Kidney glomerular epithelial cell (primary cell): ENCODE results near the gene TMEM215.
"Not testable (repeated sequence)": the region's sequence is repeated elsewhere in the genome, so short reads cannot be mapped to it uniquely, and the experiment has no call there.

Source experiments
- DNase-seq: peaks from one replicate; lab custom pipeline; 2025; lab: John Stamatoyannopoulos, UW

The TMEM215 gene, protein sequence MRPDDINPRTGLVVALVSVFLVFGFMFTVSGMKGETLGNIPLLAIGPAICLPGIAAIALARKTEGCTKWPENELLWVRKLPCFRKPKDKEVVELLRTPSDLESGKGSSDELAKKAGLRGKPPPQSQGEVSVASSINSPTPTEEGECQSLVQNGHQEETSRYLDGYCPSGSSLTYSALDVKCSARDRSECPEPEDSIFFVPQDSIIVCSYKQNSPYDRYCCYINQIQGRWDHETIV

GRCh38 chr9:32783168-32783891 is at the start of gene TMEM215:
Gene TMEM215 (plus strand): TSS chr9:32783540. CDS start chr9:32784184, 644 bp downstream.
- DNase-seq, result no peak

DNA sequence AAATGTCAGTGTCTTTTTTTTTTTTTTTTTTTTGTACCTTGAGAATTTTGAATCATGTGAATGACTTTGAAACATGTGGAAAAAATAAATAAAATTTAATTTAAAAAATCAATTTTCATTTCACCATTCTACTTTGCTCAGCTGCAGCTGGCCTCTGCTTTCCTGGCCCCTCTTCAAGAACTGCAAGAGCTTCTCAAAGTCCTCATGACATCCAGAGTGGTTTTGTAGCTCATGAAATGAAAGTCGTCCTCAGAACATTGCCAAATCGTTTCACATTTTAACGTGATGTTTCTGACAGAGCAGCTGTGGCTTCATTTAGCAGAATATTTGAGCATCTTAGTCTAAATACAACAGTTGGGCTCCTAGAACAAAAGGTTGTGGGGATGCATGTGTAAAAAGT is 47.9 kb upstream of the TMEM215 start:
- DNase-seq, result no peak

DNA sequence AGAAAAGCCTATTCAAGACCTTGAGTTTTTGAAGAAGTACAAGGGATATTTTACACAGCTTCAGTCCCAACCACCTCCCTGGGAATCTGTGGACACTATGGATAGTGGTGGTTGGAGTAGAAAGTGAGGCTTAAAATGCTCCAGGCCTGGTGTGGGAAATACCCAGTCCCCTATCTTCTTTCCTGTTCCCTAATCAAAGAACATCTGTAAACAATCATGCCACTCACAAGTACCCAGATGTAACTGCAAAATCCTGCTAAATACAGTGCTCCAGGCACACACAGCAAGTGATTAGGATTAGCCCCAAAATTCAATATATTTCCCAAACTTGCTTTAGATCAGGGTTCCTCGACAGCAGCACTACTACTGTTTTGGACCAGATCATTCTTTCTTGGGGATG is 46.0 kb upstream of the TMEM215 start:
- no peak for DNase-seq

- DNase-seq, result no peak
These were observed 44.7 kb upstream of the TMEM215 start for GRCh38 chr9:32738501-32739172.

DNA sequence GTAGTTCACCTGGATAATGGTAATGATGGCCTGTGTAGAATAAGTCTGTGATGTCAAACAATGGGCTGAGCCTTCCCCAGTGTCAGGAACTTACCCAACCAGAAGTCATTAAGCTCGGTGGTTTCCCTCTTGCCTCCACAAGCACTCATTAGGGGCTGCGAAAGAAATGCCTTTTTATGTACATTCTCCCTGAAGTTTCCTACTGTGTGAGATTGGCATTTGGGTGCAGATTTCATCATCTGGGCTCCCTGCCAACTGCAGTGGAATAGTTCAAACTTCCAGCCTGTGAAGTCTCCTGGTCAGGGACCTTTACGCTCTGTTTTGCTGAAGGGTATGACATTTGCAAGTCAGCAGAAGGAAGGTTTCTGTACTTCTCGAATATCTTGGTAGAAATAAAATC is 41.6 kb upstream of the TMEM215 start:
- no peak for DNase-seq

- no peak for DNase-seq
These were observed 41.0 kb upstream of the TMEM215 start for GRCh38 chr9:32742296-32742695.

DNA sequence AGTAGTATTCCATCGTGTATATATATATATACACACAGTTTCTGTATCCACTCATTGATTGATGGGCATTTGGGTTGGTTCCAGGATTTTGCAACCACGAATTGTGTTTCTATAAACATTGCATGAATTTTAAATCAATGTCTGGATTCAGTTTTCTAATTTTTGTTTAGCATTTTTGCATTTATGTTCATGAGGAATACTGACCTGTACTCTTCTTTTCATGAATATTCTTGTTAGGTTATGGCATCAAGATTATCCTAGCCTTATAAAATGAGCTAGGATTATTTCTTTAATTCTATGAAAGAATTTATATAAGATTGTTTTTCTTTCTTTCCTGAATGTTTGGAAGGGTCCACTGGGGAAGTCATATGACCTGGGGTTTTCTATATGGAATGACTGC is 35.3 kb upstream of the TMEM215 start:
- no peak for DNase-seq

- DNase-seq, result no peak
These were observed 27.6 kb upstream of the TMEM215 start for GRCh38 chr9:32755730-32756129.

- no peak for DNase-seq
These were observed 19.2 kb upstream of the TMEM215 start for GRCh38 chr9:32764139-32764538.

DNA sequence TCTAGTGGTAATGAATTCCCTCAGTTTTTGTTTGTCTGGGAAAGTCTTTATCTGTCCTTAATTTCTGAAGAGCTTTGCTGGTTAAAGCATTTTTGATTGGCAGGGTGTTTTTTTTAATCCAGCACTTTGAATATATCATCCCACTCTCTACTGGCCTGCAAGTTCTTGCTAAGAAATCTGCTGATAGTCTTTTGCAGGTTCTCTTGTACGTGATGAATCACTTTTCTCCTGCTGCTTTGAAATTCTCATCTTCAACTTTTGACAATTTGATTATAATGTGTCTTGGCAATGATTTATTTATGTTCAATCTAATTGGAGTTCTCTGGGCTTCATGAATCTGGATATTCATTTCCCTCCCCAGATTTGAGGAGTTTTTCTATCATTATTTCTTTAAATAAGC is 8.1 kb upstream of the TMEM215 start:
- no peak for DNase-seq

GRCh38 chr9:32776201-32776600 is 7.1 kb upstream of the TMEM215 start:
- DNase-seq, result no peak

DNA sequence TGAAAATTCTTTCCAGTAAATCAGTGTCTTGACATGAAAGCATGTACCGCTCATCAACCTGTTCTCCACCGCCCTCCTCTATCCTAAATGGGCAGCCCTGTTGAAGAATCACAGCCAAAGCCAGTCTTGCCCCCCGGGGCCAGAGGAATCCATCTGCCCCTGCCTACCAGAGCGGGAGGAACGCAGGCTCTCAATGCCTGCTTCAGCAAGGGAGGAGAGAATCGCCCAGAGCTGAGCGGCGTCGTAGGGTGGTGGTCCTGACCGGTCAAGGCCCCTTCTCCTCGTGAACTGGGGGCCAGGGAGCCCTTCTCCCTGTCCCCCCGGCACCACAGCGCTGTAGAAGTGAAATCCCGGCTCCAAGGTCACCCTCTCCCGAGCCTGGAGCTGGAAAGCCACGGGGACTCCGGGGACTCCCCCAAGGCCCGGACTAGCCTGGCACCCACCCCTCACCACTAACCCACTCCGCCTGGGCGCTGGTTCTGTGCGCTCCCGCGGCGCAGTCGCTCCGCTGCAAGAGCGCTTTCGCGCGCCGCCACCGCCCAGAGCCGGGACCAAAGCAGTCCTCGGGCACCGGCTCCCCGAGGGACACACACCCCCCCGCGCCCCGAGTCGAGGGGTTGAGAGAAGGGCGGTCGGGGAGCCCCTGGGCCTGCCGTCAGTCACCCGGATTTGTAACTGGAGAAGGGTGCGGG is 718 bp upstream of the TMEM215 start:
- DNase-seq, result no peak

DNA sequence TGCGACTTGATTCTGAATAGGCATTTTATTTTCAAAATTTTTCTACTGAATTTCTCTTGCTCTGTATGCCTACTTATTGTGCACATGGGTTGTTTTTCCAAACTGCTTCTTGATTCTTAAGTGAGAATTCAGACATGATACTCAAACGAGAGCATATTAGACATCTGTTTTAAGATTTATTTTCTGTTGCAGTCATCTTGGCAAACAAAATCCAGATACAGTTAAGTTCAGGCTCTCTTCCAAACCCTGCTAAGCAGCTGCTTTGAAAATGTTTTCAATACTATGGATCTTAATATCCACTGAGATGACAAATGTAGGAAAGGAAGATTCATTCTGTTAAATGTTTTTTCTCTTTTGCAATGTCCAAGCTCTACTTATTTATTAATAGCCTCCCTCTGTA is 4.5 kb downstream of the TMEM215 start:
- DNase-seq, result no peak

GRCh38 chr9:32796015-32796414 is 12.7 kb downstream of the TMEM215 start:
- not testable (repeated sequence) for DNase-seq

- no peak for DNase-seq
These were observed 18.2 kb downstream of the TMEM215 start for GRCh38 chr9:32801530-32801929.

DNA sequence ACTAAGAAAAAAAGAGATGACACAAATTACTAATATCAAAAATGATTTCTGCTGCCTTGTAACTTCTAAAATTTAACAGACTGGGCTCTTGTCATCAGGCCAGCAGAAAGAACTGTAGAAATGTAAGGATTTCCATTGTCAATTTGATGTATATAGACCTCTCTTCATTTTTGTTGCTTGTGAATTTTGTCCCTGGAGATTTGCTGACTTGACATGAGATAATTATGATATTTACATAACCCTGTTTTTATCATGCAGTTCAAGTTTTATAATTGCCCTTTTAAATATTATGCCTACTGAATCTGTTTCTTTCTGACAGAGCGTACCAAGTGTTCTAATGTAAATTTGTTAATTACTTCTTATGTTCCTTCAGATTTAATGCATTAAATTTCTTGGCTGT is 23.9 kb downstream of the TMEM215 start:
- DNase-seq, result no peak

- no peak for DNase-seq
These were observed 27.9 kb downstream of the TMEM215 start for GRCh38 chr9:32811246-32811645.

GRCh38 chr9:32820322-32820721 is 37.0 kb downstream of the TMEM215 start:
- no peak for DNase-seq

DNA sequence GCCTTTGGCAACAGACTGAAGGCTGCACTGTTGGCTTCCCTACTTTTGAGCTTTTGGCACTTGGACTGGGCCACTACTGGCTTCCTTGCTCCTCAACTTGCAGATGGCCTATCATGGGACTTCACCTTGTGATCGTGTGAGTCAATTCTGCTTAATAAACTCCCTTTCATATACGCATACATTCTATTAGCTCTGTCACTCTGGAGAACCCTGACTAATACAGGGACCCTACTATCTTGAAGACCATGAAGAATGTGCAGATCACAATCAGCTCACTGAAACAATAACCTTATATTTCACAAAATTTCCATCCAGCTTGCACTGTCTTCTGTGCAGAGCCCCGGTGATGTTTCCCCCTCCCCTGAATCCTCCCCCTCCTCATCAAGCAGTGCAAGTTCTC is 39.8 kb downstream of the TMEM215 start:
- DNase-seq, result no peak

DNA sequence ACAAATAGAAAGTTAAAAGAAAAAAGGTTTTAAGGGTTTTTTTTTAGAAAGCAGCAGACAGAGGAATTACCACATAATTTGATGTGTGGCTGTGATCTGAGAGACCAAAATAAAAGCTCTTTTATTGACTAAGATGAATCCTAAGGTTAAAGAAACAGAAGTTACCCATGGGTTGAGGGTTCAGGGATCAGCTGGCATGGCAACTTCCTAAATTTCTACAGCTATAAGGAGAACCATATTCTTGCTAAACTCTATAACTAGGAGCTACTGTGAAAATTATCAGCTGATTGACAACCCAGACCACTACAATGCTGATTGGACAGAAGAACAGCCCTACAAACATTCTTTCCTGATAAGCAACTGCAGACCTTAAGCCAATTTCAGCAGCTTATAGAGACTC is 40.2 kb downstream of the TMEM215 start:
- no peak for DNase-seq

DNA sequence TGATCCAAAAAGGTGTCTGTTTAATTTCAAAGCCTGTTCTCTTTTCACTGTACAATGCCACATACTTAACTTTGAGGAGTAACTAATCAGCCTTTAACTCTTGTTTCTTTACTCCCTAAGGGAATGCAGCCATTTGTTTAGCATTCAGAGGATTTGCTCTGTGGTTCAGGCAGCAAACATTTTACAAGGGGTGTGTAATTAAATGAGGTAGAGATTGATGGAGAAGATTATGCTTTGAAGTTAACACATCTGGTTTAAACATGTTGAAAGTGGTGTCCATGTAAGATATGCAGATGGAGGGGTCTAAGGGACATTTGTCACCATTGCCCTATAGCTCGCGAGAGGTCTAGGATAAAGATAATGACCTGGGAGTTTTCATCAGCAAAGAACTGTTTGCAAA is 41.9 kb downstream of the TMEM215 start:
- no peak for DNase-seq

DNA sequence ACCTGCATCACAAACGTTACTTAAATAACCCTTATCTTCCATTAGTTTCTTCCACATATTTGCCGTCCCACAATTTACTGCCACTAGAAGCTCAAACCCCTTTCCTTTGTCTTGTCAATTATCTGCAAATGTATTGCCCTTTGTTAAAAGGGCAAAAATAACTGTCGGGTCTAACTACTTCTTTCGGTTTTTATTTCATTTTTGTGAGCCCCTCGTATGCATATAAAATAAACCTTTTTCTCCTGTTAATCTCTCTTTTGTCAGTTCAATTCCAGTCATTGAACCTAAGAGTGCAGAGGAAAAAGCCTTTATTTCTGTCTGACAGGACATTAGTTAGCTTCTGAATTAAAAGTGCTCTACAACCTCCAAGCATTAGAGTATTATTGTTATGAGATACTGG is 45.5 kb downstream of the TMEM215 start:
- DNase-seq, result no peak

DNA sequence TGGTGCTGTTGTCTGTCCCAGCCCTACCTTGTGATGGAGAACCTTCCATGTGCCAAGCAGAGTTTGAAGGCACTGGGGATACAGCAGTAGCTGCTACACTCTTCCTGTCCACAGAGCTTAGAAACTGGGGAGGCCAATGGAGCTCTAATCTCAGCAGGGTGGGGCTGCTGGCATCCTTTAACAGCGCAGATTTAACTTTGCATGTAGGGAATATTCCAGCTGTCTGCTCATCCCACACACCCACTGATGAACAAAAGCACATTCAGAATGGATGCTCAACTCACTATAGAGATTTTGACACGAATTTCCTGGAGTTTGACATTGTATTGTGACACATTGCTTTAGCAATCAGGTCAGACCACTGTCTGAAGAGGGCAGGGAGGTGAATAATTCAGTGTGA is 49.0 kb downstream of the TMEM215 start:
- no peak for DNase-seq
